Kidney glomerular epithelial cell (primary cell): ENCODE results near the gene FAM222A.

Experiments used
- DNase-seq: peaks from one replicate; lab custom pipeline; 2025; lab: John Stamatoyannopoulos, UW

FAM222A gene

GRCh38 chr12:109713187-109714070 is at the start of gene FAM222A:
Gene FAM222A (plus strand): TSS chr12:109713825. CDS start chr12:109744147, 30,322 bp downstream.
- peak; percentile 90 for DNase-seq

- DNase-seq = no peak
These were observed 49.2 kb upstream of the FAM222A start for GRCh38 chr12:109664402-109664801.

- DNase-seq = no peak
These were observed 47.6 kb upstream of the FAM222A start for GRCh38 chr12:109666068-109666467.

GRCh38 chr12:109670731-109671130 is 42.9 kb upstream of the FAM222A start:
- DNase-seq = no peak

GRCh38 chr12:109671502-109671901 is 42.1 kb upstream of the FAM222A start:
- no peak for DNase-seq

GRCh38 chr12:109673379-109673778 is 40.2 kb upstream of the FAM222A start:
- no peak for DNase-seq

GRCh38 chr12:109673884-109674283 is 39.7 kb upstream of the FAM222A start:
- no peak for DNase-seq

- DNase-seq = no peak
These were observed 38.2 kb upstream of the FAM222A start for GRCh38 chr12:109675411-109675810.

GRCh38 chr12:109677279-109677691 is 36.3 kb upstream of the FAM222A start:
- no peak for DNase-seq

- no peak for DNase-seq
These were observed 34.9 kb upstream of the FAM222A start for GRCh38 chr12:109678719-109679118.

- DNase-seq = no peak
These were observed 33.9 kb upstream of the FAM222A start for GRCh38 chr12:109679501-109680263.

- DNase-seq = no peak
These were observed 33.2 kb upstream of the FAM222A start for GRCh38 chr12:109680264-109681005.

GRCh38 chr12:109681986-109682707 is 31.5 kb upstream of the FAM222A start:
- no peak for DNase-seq

- no peak for DNase-seq
These were observed 30.9 kb upstream of the FAM222A start for GRCh38 chr12:109682708-109683060.

- DNase-seq = no peak
These were observed 30.3 kb upstream of the FAM222A start for GRCh38 chr12:109683316-109683715.

GRCh38 chr12:109685574-109686447 is 27.8 kb upstream of the FAM222A start:
- no peak for DNase-seq

GRCh38 chr12:109686523-109686922 is 27.1 kb upstream of the FAM222A start:
- no peak for DNase-seq

- DNase-seq = no peak
These were observed 26.4 kb upstream of the FAM222A start for GRCh38 chr12:109687250-109687649.

GRCh38 chr12:109689426-109689825 is 24.2 kb upstream of the FAM222A start:
- DNase-seq = no peak

GRCh38 chr12:109693160-109693559 is 20.5 kb upstream of the FAM222A start:
- no peak for DNase-seq
